ENCODE data around the gene ITLN1. TPM values are rescaled to one million over a fixed set of nuclear protein-coding genes. Genes with fewer than 3 reads are reported as not detected.
"Not testable (repeated sequence)": the region's sequence is repeated elsewhere in the genome, so short reads cannot be mapped to it uniquely, and the experiment has no call there.

Gene ITLN1
- 100 to 1,000 TPM; 103 to 254 (median 221) TPM for total RNA-seq
- long read RNA-seq, donor 1, transcript ITLN1-201 (8 exons, 1,183 nt) = major isoform, 23 of 28 reads
- long read RNA-seq, donor 1, partial matches to known transcripts = 4 of 28 reads
- long read RNA-seq, donor 1, other reads (novel, unspliced or antisense) = 1 of 28 reads
- long read RNA-seq, donor 2, transcript ITLN1-201 (8 exons, 1,183 nt) = major isoform, 81 of 93 reads
- long read RNA-seq, donor 2, partial matches to known transcripts = 9 of 93 reads
- long read RNA-seq, donor 2, other reads (novel, unspliced or antisense) = 3 of 93 reads

GRCh38 chr1:160885042-160885441 lies at the start of gene ITLN1:
Gene ITLN1 (minus strand): TSS chr1:160885180. CDS start chr1:160884877, 303 bp downstream.
- no peak within 1 kb of the TSS for H3K4me3 ChIP-seq
- no peaks in the 10 kb centered on the region for H3K36me3 ChIP-seq (ENCODE audit: low read depth)
- DNase-seq (peak in 1 of 3 donors; percentile 46), ATAC-seq (no peak)
- no peaks in the 10 kb centered on the region for H3K4me1 ChIP-seq (ENCODE audit: low read depth)
- TF ChIP-seq, protein P1, sequence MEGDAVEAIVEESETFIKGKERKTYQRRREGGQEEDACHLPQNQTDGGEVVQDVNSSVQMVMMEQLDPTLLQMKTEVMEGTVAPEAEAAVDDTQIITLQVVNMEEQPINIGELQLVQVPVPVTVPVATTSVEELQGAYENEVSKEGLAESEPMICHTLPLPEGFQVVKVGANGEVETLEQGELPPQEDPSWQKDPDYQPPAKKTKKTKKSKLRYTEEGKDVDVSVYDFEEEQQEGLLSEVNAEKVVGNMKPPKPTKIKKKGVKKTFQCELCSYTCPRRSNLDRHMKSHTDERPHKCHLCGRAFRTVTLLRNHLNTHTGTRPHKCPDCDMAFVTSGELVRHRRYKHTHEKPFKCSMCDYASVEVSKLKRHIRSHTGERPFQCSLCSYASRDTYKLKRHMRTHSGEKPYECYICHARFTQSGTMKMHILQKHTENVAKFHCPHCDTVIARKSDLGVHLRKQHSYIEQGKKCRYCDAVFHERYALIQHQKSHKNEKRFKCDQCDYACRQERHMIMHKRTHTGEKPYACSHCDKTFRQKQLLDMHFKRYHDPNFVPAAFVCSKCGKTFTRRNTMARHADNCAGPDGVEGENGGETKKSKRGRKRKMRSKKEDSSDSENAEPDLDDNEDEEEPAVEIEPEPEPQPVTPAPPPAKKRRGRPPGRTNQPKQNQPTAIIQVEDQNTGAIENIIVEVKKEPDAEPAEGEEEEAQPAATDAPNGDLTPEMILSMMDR (IDR thresholded peaks at IDR 0.05) = no peak
- no peaks in the 10 kb centered on the region for H3K9me3 ChIP-seq
- intact Hi-C loops (cut with DNase I, micrococcal nuclease) = no loop called here

- not testable (repeated sequence) for ATAC-seq
Observed at GRCh38 chr1:160933305-160933704, 48.3 kb upstream of the ITLN1 start.

DNA sequence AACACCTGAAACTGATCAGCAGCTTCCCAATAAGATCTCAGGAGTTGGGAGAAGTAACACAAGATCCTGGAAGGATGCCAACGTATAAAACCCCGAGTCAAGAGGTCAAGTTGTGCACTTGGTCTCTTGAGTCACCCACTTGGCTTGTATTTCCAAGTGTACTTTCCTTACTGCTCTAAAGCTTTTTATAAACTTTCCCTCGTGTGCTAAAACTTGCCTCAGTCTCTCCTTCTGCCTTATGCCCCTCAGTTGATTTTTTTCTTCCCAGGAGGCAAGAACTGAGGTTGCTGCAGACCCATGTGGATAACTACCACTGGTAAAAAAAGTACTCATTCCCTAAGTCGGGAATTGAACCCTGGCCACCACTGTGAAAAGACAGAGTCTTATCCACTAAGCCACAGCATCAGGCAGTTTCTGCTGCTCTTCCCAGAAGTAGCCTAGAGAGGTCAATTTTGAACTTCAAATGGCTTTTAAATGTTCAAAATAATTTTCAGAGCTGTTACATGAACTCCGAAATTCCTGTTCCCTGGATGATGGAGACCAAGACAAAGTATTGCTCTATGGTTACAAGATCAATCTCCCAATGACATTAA lies 40.8 kb upstream of the ITLN1 start:
- intact Hi-C loops (cut with DNase I, micrococcal nuclease) = no loop called here
- TF ChIP-seq, protein P1 (IDR thresholded peaks at IDR 0.05) = no peak

More at GRCh38 chr1:160933305-160933704, 48.3 kb upstream of the ITLN1 start:
- DNase-seq; H3K36me3 ChIP-seq (ENCODE audit: low read depth); H3K9me3 ChIP-seq; H3K4me1 ChIP-seq (ENCODE audit: low read depth); H3K4me3 ChIP-seq; intact Hi-C loops (cut with DNase I, micrococcal nuclease): not testable (repeated sequence)

GRCh38 chr1:160924791-160925651 lies 40.0 kb upstream of the ITLN1 start:
- Histone ChIP-seq H3K36me3 (ENCODE audit: low read depth) (no peaks in the 10 kb centered on the region), H3K9me3 (peaks cover 14% of the 10 kb centered on the region), H3K4me3 (no peak overlapping the region), H3K4me1 (ENCODE audit: low read depth) (no peaks in the 10 kb centered on the region)
- TF ChIP-seq, protein P1 (IDR thresholded peaks at IDR 0.05) = no peak
- intact Hi-C loops (cut with DNase I, micrococcal nuclease) = no loop called here
- DNase-seq (no peak), ATAC-seq (no peak)

More for the DNA sequence above, 40.8 kb upstream of the ITLN1 start:
- H3K36me3 ChIP-seq (ENCODE audit: low read depth) = no peaks in the 10 kb centered on the region
- no peaks in the 10 kb centered on the region for H3K4me1 ChIP-seq (ENCODE audit: low read depth)
- peaks cover 14% of the 10 kb centered on the region for H3K9me3 ChIP-seq
- ATAC-seq = no peak
- DNase-seq = no peak
- H3K4me3 ChIP-seq = no peak overlapping the region

DNA sequence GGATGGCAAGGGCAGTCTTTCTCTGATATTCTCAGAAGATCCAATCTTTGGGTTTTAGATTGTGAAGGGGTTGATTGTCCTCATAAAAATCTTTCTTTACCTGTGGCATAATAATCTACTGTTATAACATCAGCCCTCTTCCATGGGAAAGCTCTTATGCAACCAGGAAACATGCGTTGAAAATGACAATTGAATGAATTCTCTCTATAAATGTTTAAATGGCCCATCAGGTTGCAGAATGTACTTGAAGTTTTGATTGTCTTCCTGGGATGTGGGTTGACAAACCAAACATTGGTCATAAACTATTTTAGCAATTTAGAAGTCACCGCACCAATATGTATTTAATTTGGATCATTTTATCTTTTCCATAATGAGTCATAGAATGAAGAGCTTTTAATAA lies 31.7 kb upstream of the ITLN1 start:
- no peaks in the 10 kb centered on the region for H3K36me3 ChIP-seq (ENCODE audit: low read depth)
- ATAC-seq (no peak), DNase-seq (no peak)
- no peak overlapping the region for H3K4me3 ChIP-seq
- H3K4me1 ChIP-seq (ENCODE audit: low read depth) = no peaks in the 10 kb centered on the region
- intact Hi-C loops (cut with DNase I, micrococcal nuclease) = no loop called here
- H3K9me3 ChIP-seq = no peaks in the 10 kb centered on the region
- TF ChIP-seq, protein P1 (IDR thresholded peaks at IDR 0.05) = no peak

- H3K36me3 ChIP-seq (ENCODE audit: low read depth); H3K4me3 ChIP-seq; DNase-seq; H3K4me1 ChIP-seq (ENCODE audit: low read depth); H3K9me3 ChIP-seq; intact Hi-C loops (cut with DNase I, micrococcal nuclease); ATAC-seq: not testable (repeated sequence)
Observed at GRCh38 chr1:160913229-160913628, 28.2 kb upstream of the ITLN1 start.

Data from mucosa of descending colon (tissue), 3 donors.